Esophagus muscularis mucosa (tissue), 4 donors: ENCODE data around the gene ITPKA. TPM values are rescaled to one million over a fixed set of nuclear protein-coding genes. Genes with fewer than 3 reads are reported as not detected.
A peak's percentile ranks its signal among the peaks of the same experiment; 100 is the strongest.

Source experiments
- DNase-seq: peaks from one replicate; pipeline ENCODE4 v3.0.0-alpha.2; 2017; ENCODE audit errors: extremely low spot score
- H3K27ac ChIP-seq, 4 donors: fragments of 200-600 bp; sonication (generic); replicated peaks in 1 of 4; 1 replicate in 3 of 4; 2 replicates in 1 of 4; pipeline ENCODE4 v1.5.1; 2016 to 2019; ENCODE audit warnings: mild to moderate bottlenecking in 1 of 4
- H3K27me3 ChIP-seq, 4 donors: fragments of 200-600 bp; sonication (generic); one replicate each; pipeline versions ENCODE4 v1.5.1 to v1.6.0; 2016 to 2019
- H3K36me3 ChIP-seq, 4 donors: fragments of 200-600 bp; sonication (generic); one replicate each; pipeline ENCODE4 v1.5.1; 2016 to 2019
- H3K4me1 ChIP-seq, 4 donors: fragments of 200-600 bp; sonication (generic); one replicate each; pipeline ENCODE4 v1.5.1; 2016 to 2019
- H3K4me3 ChIP-seq, 4 donors: fragments of 200-600 bp; sonication (generic); 1 replicate in 2 of 4; 2 replicates in 2 of 4; pipeline ENCODE4 v1.5.1; 2016 to 2019; ENCODE audit warnings: mild to moderate bottlenecking in 4 of 4, moderate library complexity in 1 of 4
- H3K9me3 ChIP-seq, 4 donors: fragments of 200-600 bp; sonication (generic); 1 replicate in 3 of 4; 2 replicates in 1 of 4; pipeline ENCODE4 v1.5.1; 2016 to 2019
- CTCF ChIP-seq, 3 experiments: fragments of 200-600 bp in 2 of 3; fragments of 450-650 bp in 1 of 3; sonication (generic) in 2 of 3; IDR thresholded peaks; one replicate each; pipeline ENCODE4 v1.5.1; 2017 to 2019; ENCODE audit warnings: antibody characterized with exemption in 3 of 3, mild to moderate bottlenecking in 2 of 3, moderate library complexity in 1 of 3
- EP300 ChIP-seq: sonication (generic); formaldehyde crosslinking; IDR thresholded peaks from one replicate; pipeline ENCODE4 v1.6.1; 2017; ENCODE audit warnings: antibody characterized with exemption
- POLR2A ChIP-seq: fragments of 450-650 bp; IDR thresholded peaks from one replicate; pipeline ENCODE4 v1.6.1; 2017; ENCODE audit warnings: antibody characterized with exemption, moderate library complexity, mild to moderate bottlenecking, low read depth
- POLR2AphosphoS5 ChIP-seq, 2 donors: sonication (generic); formaldehyde crosslinking; IDR thresholded peaks; one replicate each; pipeline ENCODE4 v1.6.1; 2017; ENCODE audit warnings: antibody characterized with exemption in 2 of 2
- WGBS: methylation state at CpG from one replicate; pipeline ENCODE4 v1.1.5; 2018; 5-methylcytosine and 5-hydroxymethylcytosine counted together
- intact Hi-C: fragments of 100-400 bp; cut with DNase I; formaldehyde crosslinking; loops from one replicate; pipeline ENCODE4 v1.15.1; 2023
- small RNA-seq, 3 donors: library from RNA; depleted of rRNA; stranded (forward); fragments of <200 nt; gene quantifications; one replicate each; pipeline ENCODE3, GENCODE V24; 2016
- total RNA-seq, 4 donors: library from RNA; depleted of rRNA; stranded (reverse); fragments of >200 nt; gene quantifications; one replicate each; pipeline versions ENCODE4 v1.1.0 to v1.2.1, GENCODE V29; 2016

ITPKA gene
- total RNA-seq, 4 donors from 2014 or later: 0.83 to 2.5 (median 0.97) TPM

DNA sequence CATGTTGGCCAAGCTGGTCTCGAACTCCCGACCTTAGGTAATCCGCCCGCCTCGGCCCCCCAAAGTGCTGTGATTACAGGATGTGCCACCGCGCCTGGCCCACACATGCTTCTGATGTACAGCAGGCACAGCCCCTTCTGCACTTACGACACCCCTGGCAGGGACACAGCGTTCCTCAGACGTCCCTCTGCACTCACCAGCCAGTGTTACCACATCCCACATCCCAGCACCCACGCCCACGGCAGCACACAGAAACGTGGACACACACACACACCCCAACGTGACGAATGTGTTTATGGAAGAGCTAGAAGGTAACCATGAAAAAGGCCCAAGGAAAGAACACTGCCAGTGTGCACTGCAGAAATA, 51.0 kb downstream of the ITPKA start:
- H3K27ac ChIP-seq: peak overlapping the region; percentile 72 to 80 (median 76)
- no peaks in the 10 kb centered on the region for H3K36me3 ChIP-seq
- no peaks in the 10 kb centered on the region for H3K9me3 ChIP-seq
- H3K4me3 ChIP-seq: peak overlapping the region; percentile 74 to 99 (median 82)
- no peak for DNase-seq
- peaks cover 9 to 19% (median 16%) of the 10 kb centered on the region in 4 donors for H3K4me1 ChIP-seq
- TF ChIP-seq CTCF (IDR thresholded peaks at IDR 0.05): no peak
- no peak for TF ChIP-seq EP300
- no peak for TF ChIP-seq POLR2A
- no peak for TF ChIP-seq POLR2AphosphoS5 (IDR thresholded peaks at IDR 0.05)
- 64% methylated on average over 9 of the region's 15 CpGs for WGBS
- no peaks in the 10 kb centered on the region for H3K27me3 ChIP-seq
- intact Hi-C loops: no loop called here

GRCh38 chr15:41545218-41545617, 51.5 kb downstream of the ITPKA start:
- H3K9me3 ChIP-seq: no peaks in the 10 kb centered on the region
- TF ChIP-seq POLR2A (no peak), POLR2AphosphoS5 (IDR thresholded peaks at IDR 0.05) (no peak), EP300 (no peak), CTCF (IDR thresholded peaks at IDR 0.05) (no peak)
- 88% methylated on average over 3 of the region's 3 CpGs for WGBS
- H3K4me3 ChIP-seq: no peak overlapping the region
- no peak overlapping the region for H3K27ac ChIP-seq
- no peaks in the 10 kb centered on the region for H3K27me3 ChIP-seq
- no peak for DNase-seq
- peaks cover 9 to 19% (median 16%) of the 10 kb centered on the region in 4 donors for H3K4me1 ChIP-seq
- no peaks in the 10 kb centered on the region for H3K36me3 ChIP-seq
- intact Hi-C loops: no loop called here

DNA sequence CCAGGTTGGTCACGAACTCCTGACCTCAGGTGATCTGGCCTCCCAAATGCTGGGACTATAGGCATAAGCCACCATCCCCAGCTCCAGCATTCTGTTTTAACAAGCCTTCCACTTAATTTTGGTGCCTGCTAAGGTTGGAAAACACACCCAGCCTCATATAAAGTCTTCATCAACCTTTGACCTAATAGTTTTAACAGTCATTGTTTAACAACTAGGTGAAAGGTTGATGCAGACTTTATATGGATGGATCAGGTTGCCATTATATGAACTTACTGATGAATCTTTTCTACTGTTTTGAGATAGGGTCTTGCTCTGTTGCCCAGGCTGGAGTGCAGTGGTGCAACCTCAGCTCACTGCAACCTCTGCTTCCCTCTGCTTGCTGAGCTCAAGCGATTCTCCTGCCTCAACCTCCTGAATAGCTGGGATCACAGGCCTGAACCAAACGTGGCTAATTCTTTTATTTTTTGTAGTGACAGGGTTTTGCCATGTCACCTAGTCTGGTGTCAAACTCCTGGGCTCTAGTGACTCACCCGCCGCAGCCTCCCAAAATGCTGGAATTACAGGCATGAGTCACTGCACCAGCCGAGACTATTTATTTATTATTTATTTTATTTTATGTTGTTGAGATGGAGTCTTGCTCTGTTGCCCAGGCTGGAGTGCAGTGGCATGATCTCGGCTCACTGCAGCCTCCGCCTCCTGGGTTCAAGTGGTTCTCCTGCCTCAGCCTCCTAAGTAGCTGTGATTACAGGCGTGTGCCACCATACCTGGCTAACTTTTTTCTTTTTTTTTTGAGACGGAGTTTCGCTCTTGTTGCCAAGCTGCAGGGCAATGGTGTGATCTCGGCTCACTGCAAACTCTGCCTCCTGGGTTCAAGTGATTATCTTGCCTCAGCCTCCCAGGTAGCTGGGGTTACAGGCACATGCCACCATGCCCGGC, 53.4 kb downstream of the ITPKA start:
- DNase-seq: no peak
- Histone ChIP-seq H3K27ac (no peak overlapping the region), H3K27me3 (no peaks in the 10 kb centered on the region), H3K4me1 (peaks cover 9 to 19% (median 16%) of the 10 kb centered on the region in 4 donors), H3K4me3 (no peak overlapping the region), H3K9me3 (no peaks in the 10 kb centered on the region), H3K36me3 (no peaks in the 10 kb centered on the region)
- WGBS: 84% methylated on average over 13 of the region's 13 CpGs
- intact Hi-C loops: no loop called here
- TF ChIP-seq EP300 (no peak), POLR2AphosphoS5 (IDR thresholded peaks at IDR 0.05) (no peak), POLR2A (no peak), CTCF (IDR thresholded peaks at IDR 0.05) (no peak)

DNA sequence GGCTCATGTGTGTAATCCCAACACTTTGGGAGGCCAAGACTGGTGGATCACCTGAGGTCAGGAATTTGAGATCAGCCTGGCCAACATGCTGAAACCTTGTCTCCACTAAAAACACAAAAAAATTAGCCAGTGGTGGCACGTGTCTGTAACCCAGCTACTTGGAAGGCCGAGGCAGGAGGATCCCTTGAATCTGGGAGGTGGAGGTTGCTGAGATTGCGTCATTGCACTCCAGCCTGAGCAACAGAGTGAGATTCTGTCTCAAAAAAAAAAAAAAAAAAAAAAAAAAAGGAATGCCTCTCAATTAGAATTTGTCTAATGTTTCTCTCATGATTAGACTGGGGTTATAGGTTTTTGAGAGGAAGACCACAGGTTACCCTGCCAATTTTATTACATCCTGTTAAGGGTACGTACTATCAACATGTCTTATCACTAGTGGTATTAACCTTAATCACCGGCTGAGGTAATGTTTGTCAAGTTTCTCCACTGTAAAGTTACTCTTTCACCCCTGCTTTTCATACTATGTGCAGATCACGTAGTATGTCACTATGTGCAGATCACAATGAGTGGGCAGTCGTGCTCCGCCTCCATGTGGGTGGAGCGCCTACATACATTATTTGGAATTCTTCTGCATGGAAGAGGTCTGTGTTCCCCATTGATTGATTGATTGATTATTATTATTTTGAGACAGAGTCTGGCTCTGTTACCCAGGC, 56.5 kb downstream of the ITPKA start:
- no peak for DNase-seq
- Histone ChIP-seq H3K27ac (no peak overlapping the region), H3K9me3 (no peaks in the 10 kb centered on the region), H3K36me3 (no peaks in the 10 kb centered on the region), H3K4me1 (no peaks in the 10 kb centered on the region), H3K27me3 (no peaks in the 10 kb centered on the region), H3K4me3 (no peak overlapping the region)
- no peak for TF ChIP-seq POLR2A
- no peak for TF ChIP-seq CTCF (IDR thresholded peaks at IDR 0.05)
- TF ChIP-seq EP300: no peak
- TF ChIP-seq POLR2AphosphoS5 (IDR thresholded peaks at IDR 0.05): no peak
- WGBS: 93% methylated on average over 9 of the region's 9 CpGs
- intact Hi-C loops: loop anchor here (10.0 kb wide), 1 partner anchor 265 kb away; no protein-coding TSS in a partner anchor

Small RNAs within 50 kb of the gene (small RNA-seq; reads per million reads assigned to genes)
- gene RNU6-1169P: 0 reads per million in 3 donors

Other genes with a start within 250 kb of the ITPKA start
- under 1 TPM in 1 of 4 donors, not detected in 3; 0.39 TPM for gene OIP5, start 161.3 kb upstream of the ITPKA start, total RNA-seq
- gene NUSAP1, start 161.0 kb upstream of the ITPKA start, total RNA-seq: 1 to 10 TPM in 3 of 4 donors, under 1 TPM in 1; 0.42 to 5.5 (median 1.5) TPM
- gene NDUFAF1, start 91.4 kb upstream of the ITPKA start, total RNA-seq: 10 to 100 TPM; 18.3 to 23.8 (median 21.0) TPM
- 10 to 100 TPM; 31.5 to 37.7 (median 35.9) TPM for gene RTF1, start 76.8 kb upstream of the ITPKA start, total RNA-seq
- 1 to 10 TPM in 1 of 4 donors, under 1 TPM in 2, not detected in 1; 0.33 to 2.4 (median 0.69) TPM for gene LTK, start 20.0 kb downstream of the ITPKA start, total RNA-seq
- gene RPAP1, start 50.4 kb downstream of the ITPKA start, total RNA-seq: 10 to 100 TPM; 11.2 to 46.6 (median 28.0) TPM
- 1 to 10 TPM; 4.6 to 8.7 (median 7.1) TPM for gene TYRO3, start 65.3 kb downstream of the ITPKA start, total RNA-seq
- 10 to 100 TPM; 25.3 to 39.4 (median 31.5) TPM for gene MGA, start 166.5 kb downstream of the ITPKA start, total RNA-seq